Keratinocyte (primary cell): Measurements from ENCODE around the gene TRPM2. TPM values are rescaled to one million over a fixed set of nuclear protein-coding genes. Genes with fewer than 3 reads are reported as not detected.

ENCODE experiments used
- DNase-seq: peaks from one replicate; pipeline ENCODE4 v3.0.0-alpha.2; 2011; ENCODE audit warnings: low read depth, missing footprints, low spot score
- FAIRE-seq: peaks from 2 replicates; lab custom pipeline; 2011; peaks lifted over from hg19 to GRCh38; lab: Jason Lieb, UNC
- H2AFZ ChIP-seq: 2 replicates; pipeline ENCODE4 v1.6.0; 2012; ENCODE audit warnings: low read length, control low read depth, inconsistent platforms; ENCODE audit not compliant: control insufficient read depth
- H3K27ac ChIP-seq: 2 replicates; pipeline ENCODE4 v1.5.1; 2011; ENCODE audit warnings: low read length; ENCODE audit not compliant: control insufficient read depth, insufficient read depth
- H3K27me3 ChIP-seq: 3 replicates; pipeline ENCODE4 v1.6.0; 2011; ENCODE audit warnings: low read length; ENCODE audit not compliant: control insufficient read depth, insufficient read depth; ENCODE audit errors: extremely low read depth
- H3K36me3 ChIP-seq, 2 experiments: 2 replicates in 1 of 2; 3 replicates in 1 of 2; pipeline ENCODE4 v1.5.1; 2011; ENCODE audit warnings: low read length in 2 of 2, mild to moderate bottlenecking in 1 of 2; ENCODE audit not compliant: control insufficient read depth in 2 of 2, insufficient read depth in 2 of 2; ENCODE audit errors: extremely low read depth in 1 of 2
- H3K4me1 ChIP-seq: 3 replicates; pipeline ENCODE4 v1.5.1; 2011; ENCODE audit warnings: low read length; ENCODE audit not compliant: control insufficient read depth, insufficient read depth; ENCODE audit errors: extremely low read depth
- H3K4me2 ChIP-seq: 3 replicates; pipeline ENCODE4 v1.6.0; 2011; ENCODE audit warnings: low read depth, low read length; ENCODE audit not compliant: control insufficient read depth, insufficient read depth; ENCODE audit errors: extremely low read depth
- H3K4me3 ChIP-seq, 3 experiments: fragments of 200-600 bp in 1 of 3; sonication (generic) in 1 of 3; 2 replicates in 2 of 3; 3 replicates in 1 of 3; pipeline ENCODE4 v1.5.1; 2011 to 2016; ENCODE audit warnings: low read length in 3 of 3, mild to moderate bottlenecking in 3 of 3, control low read depth in 2 of 3, inconsistent platforms in 1 of 3, low read depth in 1 of 3, mixed read lengths in 1 of 3, mixed run types in 1 of 3, moderate library complexity in 1 of 3; ENCODE audit not compliant: control insufficient read depth in 2 of 3, insufficient read depth in 2 of 3; ENCODE audit errors: extremely low read depth in 1 of 3
- H3K79me2 ChIP-seq: 2 replicates; pipeline ENCODE4 v1.6.0; 2012; ENCODE audit warnings: low read length; ENCODE audit not compliant: control insufficient read depth, insufficient read depth
- H3K9ac ChIP-seq: 3 replicates; pipeline ENCODE4 v1.6.0; 2011; ENCODE audit warnings: low read length; ENCODE audit not compliant: control insufficient read depth, insufficient read depth; ENCODE audit errors: extremely low read depth
- H3K9me1 ChIP-seq: 3 replicates; pipeline ENCODE4 v1.6.0; 2011; ENCODE audit warnings: low read length; ENCODE audit not compliant: control insufficient read depth, insufficient read depth; ENCODE audit errors: extremely low read depth
- H3K9me3 ChIP-seq: 2 replicates; pipeline ENCODE4 v1.5.1; 2012; ENCODE audit warnings: low read depth, low read length; ENCODE audit not compliant: control insufficient read depth
- H4K20me1 ChIP-seq: 3 replicates; pipeline ENCODE4 v1.6.0; 2011; ENCODE audit warnings: low read length; ENCODE audit not compliant: control insufficient read depth, insufficient read depth; ENCODE audit errors: extremely low read depth
- CTCF ChIP-seq, 3 experiments: IDR thresholded peaks in 1 of 3; conservative IDR thresholded peaks in 1 of 3; optimal IDR thresholded peaks in 1 of 3; 2 replicates in 2 of 3; 3 replicates in 1 of 3; pipeline versions ENCODE3 to v1.5.1; 2011; ENCODE audit warnings: low read length in 3 of 3, mild to moderate bottlenecking in 3 of 3, moderate library complexity in 2 of 3, control low read depth in 1 of 3, inconsistent platforms in 1 of 3; ENCODE audit not compliant: insufficient read depth in 2 of 3; ENCODE audit errors: extremely low read depth in 1 of 3
- EZH2 ChIP-seq: IDR thresholded peaks from one replicate; pipeline ENCODE4 v1.6.1; 2012; ENCODE audit warnings: inconsistent platforms, mild to moderate bottlenecking, low read length, moderate library complexity
- dilution Hi-C: fragments of 300-500 bp; cut with MboI; formaldehyde crosslinking; loops from one replicate; pipeline ENCODE4 v1.7.0; 2020; ENCODE audit warnings: low sequenced_read_pairs; ENCODE audit not compliant: extremely low pct_ligation_motif_present
- polyA plus RNA-seq, 5 experiments: library from polyadenylated mRNA; depleted of rRNA in 3 of 5; stranded (reverse) in 3 of 5; stranded (forward) in 1 of 5; unstranded in 1 of 5; fragments of >200 nt; gene quantifications; 1 replicate in 1 of 5; 2 replicates in 3 of 5; 3 replicates in 1 of 5; pipeline versions ENCODE4 v1.2.1 to v1.2.3, GENCODE V29; 2011 to 2012; ENCODE audit warnings: missing spikeins in 2 of 5, low read depth in 1 of 5, low replicate concordance in 1 of 5

TRPM2 gene
- polyA plus RNA-seq, 1 donor (not counting 4 experiments of a cell fraction or from before 2014, with no cell fraction given), result 0.31 TPM

GRCh38 chr21:44436958-44437357 lies 83.5 kb downstream of the TRPM2 start:
- no peak overlapping the region for H3K4me3 ChIP-seq
- H3K79me2 ChIP-seq, result no peaks in the 10 kb centered on the region
- DNase-seq (no peak), FAIRE-seq (no peak)
- no peak overlapping the region for H3K9ac ChIP-seq
- H3K27ac ChIP-seq, result no peak overlapping the region
- H2AFZ ChIP-seq, result no peak overlapping the region
- no peaks in the 10 kb centered on the region for H3K4me1 ChIP-seq
- no peaks in the 10 kb centered on the region for H4K20me1 ChIP-seq
- TF ChIP-seq CTCF (optimal IDR thresholded peaks at IDR 0.05 in 1 of 3, IDR thresholded peaks at IDR 0.05 in 1 of 3, conservative IDR thresholded peaks at IDR 0.05 in 1 of 3; ENCODE audit: extremely low read depth in 1 of 3, insufficient read depth in 2 of 3, low read length in 3 of 3) (no peak), EZH2 (no peak)
- H3K4me2 ChIP-seq, result no peak overlapping the region
- dilution Hi-C loops, result no loop called here
- H3K36me3 ChIP-seq, result no peaks in the 10 kb centered on the region
- no peaks in the 10 kb centered on the region for H3K9me3 ChIP-seq
- peaks cover 16% of the 10 kb centered on the region for H3K27me3 ChIP-seq
- H3K9me1 ChIP-seq, result no peaks in the 10 kb centered on the region

GRCh38 chr21:44437371-44437695 lies 83.9 kb downstream of the TRPM2 start:
- peaks cover 16% of the 10 kb centered on the region for H3K27me3 ChIP-seq
- H3K4me3 ChIP-seq, result no peak overlapping the region
- no peak overlapping the region for H3K4me2 ChIP-seq
- TF ChIP-seq EZH2 (no peak), CTCF (optimal IDR thresholded peaks at IDR 0.05 in 1 of 3, IDR thresholded peaks at IDR 0.05 in 1 of 3, conservative IDR thresholded peaks at IDR 0.05 in 1 of 3; ENCODE audit: extremely low read depth in 1 of 3, insufficient read depth in 2 of 3, low read length in 3 of 3) (no peak)
- no peak for DNase-seq
- H4K20me1 ChIP-seq, result no peaks in the 10 kb centered on the region
- H3K36me3 ChIP-seq, result no peaks in the 10 kb centered on the region
- H3K9me3 ChIP-seq, result no peaks in the 10 kb centered on the region
- dilution Hi-C loops, result no loop called here
- no peak overlapping the region for H3K9ac ChIP-seq
- H3K9me1 ChIP-seq, result no peaks in the 10 kb centered on the region
- no peaks in the 10 kb centered on the region for H3K4me1 ChIP-seq
- no peak for FAIRE-seq
- H2AFZ ChIP-seq, result no peak overlapping the region
- H3K27ac ChIP-seq, result no peak overlapping the region
- no peaks in the 10 kb centered on the region for H3K79me2 ChIP-seq
